T-helper 17 cell (primary cell): ENCODE measurements around the gene OR8D2. TPM values are rescaled to one million over a fixed set of nuclear protein-coding genes. Genes with fewer than 3 reads are reported as not detected.

Experiments used
- ATAC-seq: fragments of 150-1000 bp; cut with Tn5 transposase; 2 replicates; pipeline ENCODE4 v1.10.0; 2021; ENCODE audit warnings: mild to moderate bottlenecking, moderate library complexity
- DNase-seq, 3 donors: peaks; one replicate each; pipeline versions ENCODE4 v3.0.0 to v3.0.0-alpha.2; 2020 to 2021
- H3K9me3 ChIP-seq: one replicate; pipeline ENCODE4 v1.7.0; 2013; ENCODE audit warnings: low read length, mild to moderate bottlenecking; ENCODE audit not compliant: control insufficient read depth, poor library complexity, severe bottlenecking
- H3K27ac Mint-ChIP-seq: one replicate; pipeline ENCODE4 v1.8.0; 2022; ENCODE audit warnings: mild to moderate bottlenecking, moderate library complexity, mixed read lengths
- H3K27me3 Mint-ChIP-seq: one replicate; pipeline ENCODE4 v1.8.0; 2022; ENCODE audit warnings: mixed read lengths
- H3K36me3 Mint-ChIP-seq: one replicate; pipeline ENCODE4 v1.8.0; 2022; ENCODE audit warnings: low read depth, mixed read lengths
- H3K4me1 Mint-ChIP-seq: one replicate; pipeline ENCODE4 v1.8.0; 2022; ENCODE audit warnings: mild to moderate bottlenecking, mixed read lengths
- H3K4me3 Mint-ChIP-seq: one replicate; pipeline ENCODE4 v1.8.0; 2022; ENCODE audit warnings: mild to moderate bottlenecking, moderate library complexity, mixed read lengths
- total RNA-seq, 4 donors: library from RNA in 2 of 4; stranded (reverse) in 2 of 4; gene quantifications; one replicate each; pipeline ENCODE4 v1.2.3 and lab custom pipeline; 2022 to 2026

The OR8D2 gene
- total RNA-seq, 2 donors from 2014 or later, result not detected

DNA sequence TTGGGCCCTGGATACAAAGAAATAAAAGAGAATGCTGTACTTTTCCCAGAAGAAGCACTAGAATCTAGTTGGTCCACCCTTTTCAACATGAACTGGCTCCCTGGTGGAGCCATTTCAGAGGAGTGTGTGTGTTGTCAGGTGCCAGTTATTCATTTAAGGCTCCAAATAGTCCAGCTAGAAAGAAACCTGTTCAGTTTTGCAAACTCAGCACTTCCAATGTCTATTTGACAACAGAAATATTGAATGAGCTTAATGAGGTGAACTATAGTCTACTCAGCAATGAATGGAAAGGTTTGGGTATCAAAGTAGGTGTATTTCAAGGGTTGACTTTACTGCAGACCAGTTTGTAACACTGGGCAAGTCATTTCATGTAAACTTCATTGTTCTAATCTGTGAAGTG lies 8.3 kb downstream of the OR8D2 start:
- Mint-ChIP-seq H3K36me3 (no peaks in the 10 kb centered on the region), H3K4me3 (no peak overlapping the region)
- no peaks in the 10 kb centered on the region for H3K9me3 ChIP-seq

DNA sequence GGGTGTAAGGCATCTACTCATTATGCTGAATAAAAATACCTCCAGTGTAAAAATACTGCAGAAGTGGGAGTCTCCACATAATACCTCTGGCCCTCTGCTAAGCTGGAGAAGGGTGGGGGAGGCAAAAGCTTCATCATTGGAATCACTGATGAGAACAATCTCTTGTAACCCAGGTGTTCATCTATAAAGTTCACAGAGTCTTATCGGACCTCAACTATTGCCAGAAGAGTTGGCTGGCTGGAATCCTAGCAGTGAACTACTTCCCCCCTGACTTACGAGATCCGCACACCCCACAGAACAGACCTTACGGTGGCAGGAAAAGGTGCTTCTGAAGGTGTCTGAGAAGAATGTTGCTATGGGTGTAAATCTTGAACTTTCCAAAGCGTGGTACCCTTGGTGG lies 8.7 kb downstream of the OR8D2 start:
- Mint-ChIP-seq H3K36me3 (no peaks in the 10 kb centered on the region), H3K4me3 (no peak overlapping the region), H3K27me3 (peaks cover 18% of the 10 kb centered on the region), H3K4me1 (no peaks in the 10 kb centered on the region), H3K27ac (no peak overlapping the region)
- H3K9me3 ChIP-seq, result no peaks in the 10 kb centered on the region
- ATAC-seq, result no peak
- no peak for DNase-seq

More for the DNA sequence above, 8.3 kb downstream of the OR8D2 start:
- ATAC-seq, result no peak
- Mint-ChIP-seq H3K27ac (no peak overlapping the region), H3K27me3 (peaks cover 15% of the 10 kb centered on the region), H3K4me1 (no peaks in the 10 kb centered on the region)
- no peak for DNase-seq

DNA sequence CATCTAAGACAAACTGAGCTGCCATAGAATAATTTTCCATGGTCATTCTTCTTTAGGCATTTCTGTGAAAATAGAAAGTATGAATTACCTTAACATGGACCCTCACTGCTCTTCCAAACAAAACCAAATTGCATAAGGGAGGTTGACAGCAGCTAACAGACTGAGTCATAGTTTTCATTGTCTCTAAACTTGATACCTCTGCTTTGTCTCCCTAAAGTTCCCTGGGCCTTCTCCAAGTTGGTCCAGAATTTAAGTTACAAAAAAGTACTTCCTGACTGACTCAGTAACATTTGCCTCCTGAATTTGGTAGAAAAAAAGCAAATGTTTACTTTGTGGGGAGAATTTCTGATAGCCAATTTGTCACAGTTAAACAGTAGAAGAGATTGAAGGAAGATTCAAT lies 9.3 kb downstream of the OR8D2 start:
- H3K4me3 Mint-ChIP-seq, result no peak overlapping the region
- ATAC-seq, result no peak
- peaks cover 18% of the 10 kb centered on the region for H3K27me3 Mint-ChIP-seq

DNA sequence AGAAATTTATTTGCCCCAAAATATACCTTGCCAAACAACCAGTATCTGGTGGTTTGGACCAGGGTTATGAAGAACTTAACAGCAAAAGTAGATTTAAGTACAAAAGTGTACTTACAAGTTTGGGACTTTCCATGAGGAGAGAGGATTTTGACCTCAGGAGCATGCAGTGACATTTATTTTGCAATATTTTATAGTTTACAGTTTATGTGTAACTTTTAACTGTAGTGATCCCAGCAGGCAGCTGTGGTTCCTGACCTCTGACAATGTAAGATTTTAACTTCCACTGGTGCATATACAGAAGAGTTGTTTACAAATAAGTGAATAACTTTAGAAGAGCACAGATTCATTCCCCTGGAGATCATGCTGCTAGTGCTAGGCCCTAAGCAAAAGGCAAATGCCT lies 12.9 kb downstream of the OR8D2 start:
- H3K27ac Mint-ChIP-seq, result no peak overlapping the region
- H3K4me1 Mint-ChIP-seq, result no peaks in the 10 kb centered on the region
- H3K27me3 Mint-ChIP-seq, result peaks cover 18% of the 10 kb centered on the region
- H3K9me3 ChIP-seq, result no peaks in the 10 kb centered on the region
- no peak for ATAC-seq
- H3K36me3 Mint-ChIP-seq, result no peaks in the 10 kb centered on the region
- no peak for DNase-seq
- no peak overlapping the region for H3K4me3 Mint-ChIP-seq

More for the DNA sequence above, 9.3 kb downstream of the OR8D2 start:
- Mint-ChIP-seq H3K36me3 (no peaks in the 10 kb centered on the region), H3K4me1 (no peaks in the 10 kb centered on the region), H3K27ac (no peak overlapping the region)
- DNase-seq, result no peak
- H3K9me3 ChIP-seq, result no peaks in the 10 kb centered on the region

DNA sequence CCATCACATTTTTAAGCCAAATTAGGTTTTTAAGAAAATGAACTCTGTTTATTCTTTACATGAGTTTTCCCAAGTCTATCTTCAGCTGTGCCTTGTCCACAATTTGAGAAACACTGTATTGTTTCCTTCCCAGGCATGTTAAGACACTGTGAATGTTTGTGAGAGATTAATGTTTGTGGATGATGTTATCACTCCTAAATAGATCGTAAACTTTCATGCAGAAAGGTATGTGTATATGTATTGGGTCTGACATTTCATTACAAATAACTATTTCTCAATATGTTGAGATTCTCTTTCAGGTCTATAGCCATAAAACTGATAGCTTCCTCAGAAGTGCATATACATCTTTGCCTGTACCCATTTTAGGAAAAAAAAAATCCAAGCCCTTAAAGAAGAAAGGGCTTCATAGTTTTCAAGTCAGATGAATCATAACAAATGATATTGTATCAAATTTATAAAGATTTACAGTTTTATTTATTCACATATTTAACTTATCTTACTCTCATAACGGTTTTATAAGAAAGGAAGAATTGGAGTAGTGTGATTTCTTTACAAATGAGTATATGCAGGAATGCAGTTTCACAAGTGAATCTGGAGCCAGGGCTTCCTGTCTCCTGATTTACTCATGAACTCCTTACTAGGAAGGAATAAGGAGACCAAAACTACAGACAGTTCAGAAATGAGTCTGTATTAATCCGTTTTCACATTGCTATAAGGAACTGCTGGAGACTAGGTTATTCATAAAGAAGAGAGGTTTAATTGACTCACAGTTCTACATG lies 17.5 kb downstream of the OR8D2 start:
- ATAC-seq (no peak), DNase-seq (no peak)
- H3K9me3 ChIP-seq, result no peaks in the 10 kb centered on the region
- Mint-ChIP-seq H3K36me3 (no peaks in the 10 kb centered on the region), H3K27me3 (peaks cover 10% of the 10 kb centered on the region), H3K4me3 (no peak overlapping the region), H3K27ac (no peak overlapping the region), H3K4me1 (no peaks in the 10 kb centered on the region)

DNA sequence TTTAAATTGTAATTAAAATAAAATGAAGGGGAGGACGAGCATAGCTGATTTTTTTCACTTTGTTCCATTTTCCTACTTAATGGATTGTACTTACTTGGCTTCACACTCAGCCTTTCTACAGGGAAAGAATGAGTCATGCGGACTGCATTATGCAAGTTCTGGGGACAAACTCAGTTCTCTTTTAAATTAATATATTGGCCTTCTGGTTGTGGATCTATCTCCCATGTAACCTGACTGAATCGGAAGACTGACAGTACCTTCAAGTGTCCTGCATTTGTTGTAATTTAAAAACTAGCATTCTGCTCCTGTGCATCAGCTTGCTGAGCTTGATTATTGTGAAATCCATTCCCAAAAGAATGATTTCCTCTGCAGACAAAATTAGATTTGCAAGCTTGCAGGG lies 18.4 kb downstream of the OR8D2 start:
- ATAC-seq (no peak), DNase-seq (no peak)
- Mint-ChIP-seq H3K36me3 (no peaks in the 10 kb centered on the region), H3K27ac (no peak overlapping the region), H3K4me1 (no peaks in the 10 kb centered on the region), H3K4me3 (no peak overlapping the region), H3K27me3 (peaks cover 2% of the 10 kb centered on the region)
- H3K9me3 ChIP-seq, result no peaks in the 10 kb centered on the region

DNA sequence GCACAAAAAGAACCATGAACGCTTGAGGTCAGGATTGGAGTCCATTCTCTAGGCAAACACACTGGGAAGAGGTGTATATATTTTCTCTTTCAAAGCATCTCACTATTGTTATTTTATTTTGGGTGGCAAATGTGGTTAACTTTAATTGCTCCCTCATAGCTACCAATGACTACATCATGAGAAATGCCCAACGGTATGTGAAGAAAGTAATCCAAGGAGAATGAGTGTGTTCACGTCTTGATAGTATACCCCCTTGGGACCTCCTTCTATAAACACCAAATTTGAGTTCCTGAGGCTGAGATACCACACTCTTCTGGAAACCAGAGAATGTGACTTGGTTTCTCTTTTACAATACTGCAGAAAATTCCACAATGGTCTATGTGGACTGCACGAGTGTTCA lies 22.1 kb downstream of the OR8D2 start:
- no peaks in the 10 kb centered on the region for H3K36me3 Mint-ChIP-seq
- H3K27me3 Mint-ChIP-seq, result no peaks in the 10 kb centered on the region
- H3K4me1 Mint-ChIP-seq, result no peaks in the 10 kb centered on the region
- no peak overlapping the region for H3K4me3 Mint-ChIP-seq
- no peak for DNase-seq
- H3K27ac Mint-ChIP-seq, result no peak overlapping the region
- ATAC-seq, result no peak
- no peaks in the 10 kb centered on the region for H3K9me3 ChIP-seq

DNA sequence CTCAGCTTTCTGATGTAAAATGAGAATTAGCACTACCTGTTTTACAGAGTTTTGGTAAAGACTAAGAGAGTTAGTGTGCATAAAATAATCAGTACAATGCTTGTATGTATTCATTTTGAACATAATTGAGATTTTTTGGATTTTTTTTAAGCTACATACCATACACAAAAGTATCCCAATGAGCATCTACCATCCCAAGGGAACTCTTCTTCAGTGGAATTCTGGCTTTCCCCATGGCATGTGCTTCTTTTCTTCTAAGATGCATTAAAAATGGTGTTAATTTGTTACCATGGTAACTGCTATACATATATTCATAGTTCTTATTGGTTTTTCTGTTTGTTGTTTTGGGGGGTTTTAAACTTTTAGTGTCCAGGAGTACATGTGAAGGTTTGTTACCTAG lies 24.0 kb downstream of the OR8D2 start:
- Mint-ChIP-seq H3K4me3 (no peak overlapping the region), H3K36me3 (no peaks in the 10 kb centered on the region), H3K27me3 (no peaks in the 10 kb centered on the region), H3K4me1 (no peaks in the 10 kb centered on the region), H3K27ac (no peak overlapping the region)
- ATAC-seq (no peak), DNase-seq (no peak)
- H3K9me3 ChIP-seq, result no peaks in the 10 kb centered on the region

DNA sequence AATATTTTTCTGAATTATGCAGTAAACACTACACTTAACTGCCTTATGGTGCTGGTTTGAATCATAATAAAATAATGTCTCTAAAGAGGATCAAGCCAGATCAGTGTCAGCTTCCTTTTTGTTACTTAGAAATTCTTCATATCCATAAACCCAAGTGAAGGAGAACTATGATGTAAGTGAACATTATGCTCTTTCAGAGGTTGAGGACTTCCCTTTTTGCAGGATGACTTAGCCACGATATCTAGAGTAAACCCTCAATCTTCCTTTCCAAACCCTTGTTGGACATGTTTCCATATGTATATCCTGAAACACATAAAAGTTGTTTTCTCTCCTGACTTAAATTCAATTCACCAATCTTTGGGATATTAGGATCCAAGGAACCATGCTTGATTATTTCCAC lies 25.3 kb downstream of the OR8D2 start:
- no peaks in the 10 kb centered on the region for H3K9me3 ChIP-seq
- Mint-ChIP-seq H3K4me3 (no peak overlapping the region), H3K27ac (no peak overlapping the region), H3K36me3 (no peaks in the 10 kb centered on the region), H3K27me3 (no peaks in the 10 kb centered on the region), H3K4me1 (no peaks in the 10 kb centered on the region)
- ATAC-seq (no peak), DNase-seq (no peak)

DNA sequence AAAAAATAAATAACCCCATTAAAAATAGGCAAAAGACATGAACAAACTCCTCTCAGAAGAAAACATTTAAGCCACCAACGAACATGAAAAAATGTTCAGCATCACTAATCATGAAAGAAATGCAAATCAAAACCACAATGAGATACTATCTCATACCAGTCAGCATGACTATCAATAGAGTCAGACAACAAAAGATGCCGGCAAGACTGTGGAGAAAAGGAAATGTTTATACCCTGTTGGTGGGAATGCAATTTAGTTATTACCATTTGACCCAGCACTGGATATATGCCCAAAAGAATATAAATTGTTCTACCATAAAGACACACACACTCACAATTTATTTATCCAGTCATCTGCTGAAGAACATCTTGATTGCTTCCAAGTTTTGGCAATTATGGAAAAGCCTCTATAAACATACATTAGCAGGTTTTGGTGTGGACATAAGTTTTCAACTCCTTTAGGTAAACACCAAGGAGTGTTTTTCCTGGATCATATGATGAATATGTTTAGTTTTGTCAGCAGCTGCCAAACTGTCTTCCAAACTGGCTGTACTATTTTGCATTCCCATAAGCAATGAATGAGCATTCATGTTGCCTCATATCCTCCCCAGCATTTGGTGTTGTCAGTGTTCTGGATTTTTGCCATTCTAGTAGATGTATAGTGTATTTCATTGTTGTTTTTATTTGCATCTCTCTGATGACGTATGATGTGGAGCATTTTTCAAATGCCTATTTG lies 34.2 kb downstream of the OR8D2 start:
- no peaks in the 10 kb centered on the region for H3K36me3 Mint-ChIP-seq
- DNase-seq (no peak), ATAC-seq (no peak)
- H3K27ac Mint-ChIP-seq, result no peak overlapping the region
- no peaks in the 10 kb centered on the region for H3K9me3 ChIP-seq
- H3K4me1 Mint-ChIP-seq, result no peaks in the 10 kb centered on the region
- no peak overlapping the region for H3K4me3 Mint-ChIP-seq
- H3K27me3 Mint-ChIP-seq, result no peaks in the 10 kb centered on the region

DNA sequence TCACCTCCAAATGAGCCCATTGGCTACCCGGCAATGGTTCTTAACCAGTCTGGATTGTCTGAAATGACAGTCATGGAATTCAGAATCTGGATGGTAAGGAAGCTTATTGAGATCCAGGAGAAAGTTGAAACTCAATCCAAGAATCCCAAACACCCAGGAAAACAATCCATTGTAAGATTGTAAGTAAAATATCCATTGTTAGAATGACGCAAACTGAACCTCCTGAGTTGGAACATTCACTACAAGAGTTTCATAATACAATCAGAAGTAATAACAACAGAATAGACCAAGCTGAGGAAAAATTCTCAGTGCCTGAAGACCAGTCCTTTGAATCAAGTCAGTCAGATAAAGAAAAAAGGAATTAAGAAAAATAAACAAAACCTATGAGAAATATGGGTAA lies 41.7 kb downstream of the OR8D2 start:
- Mint-ChIP-seq H3K27me3 (no peaks in the 10 kb centered on the region), H3K27ac (no peak overlapping the region), H3K4me1 (no peaks in the 10 kb centered on the region), H3K36me3 (no peaks in the 10 kb centered on the region), H3K4me3 (no peak overlapping the region)
- H3K9me3 ChIP-seq, result peaks cover 3% of the 10 kb centered on the region
- ATAC-seq (no peak), DNase-seq (no peak)

DNA sequence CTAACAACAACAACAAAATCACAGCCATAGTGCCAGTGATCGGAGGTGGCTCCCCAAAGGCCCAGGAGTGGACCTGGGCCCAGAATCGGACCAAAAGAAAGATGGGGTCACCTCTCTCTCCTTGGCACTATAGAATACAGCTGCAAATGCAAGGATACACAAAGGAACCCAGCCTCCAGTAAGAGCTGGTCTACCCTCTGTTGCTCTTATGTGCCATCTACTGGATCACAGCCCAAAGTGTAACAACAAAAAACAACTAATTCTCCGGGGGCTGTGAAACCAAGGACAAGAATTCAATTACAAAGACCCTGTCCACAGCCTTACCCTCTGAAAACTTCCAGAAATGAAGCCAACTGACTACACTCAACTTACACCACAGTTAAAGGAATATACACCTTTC lies 42.2 kb downstream of the OR8D2 start:
- H3K36me3 Mint-ChIP-seq, result no peaks in the 10 kb centered on the region
- H3K4me3 Mint-ChIP-seq, result no peak overlapping the region
- DNase-seq, result no peak
- H3K27ac Mint-ChIP-seq, result no peak overlapping the region
- H3K27me3 Mint-ChIP-seq, result no peaks in the 10 kb centered on the region
- H3K9me3 ChIP-seq, result peaks cover 3% of the 10 kb centered on the region
- H3K4me1 Mint-ChIP-seq, result no peaks in the 10 kb centered on the region
- ATAC-seq, result no peak

DNA sequence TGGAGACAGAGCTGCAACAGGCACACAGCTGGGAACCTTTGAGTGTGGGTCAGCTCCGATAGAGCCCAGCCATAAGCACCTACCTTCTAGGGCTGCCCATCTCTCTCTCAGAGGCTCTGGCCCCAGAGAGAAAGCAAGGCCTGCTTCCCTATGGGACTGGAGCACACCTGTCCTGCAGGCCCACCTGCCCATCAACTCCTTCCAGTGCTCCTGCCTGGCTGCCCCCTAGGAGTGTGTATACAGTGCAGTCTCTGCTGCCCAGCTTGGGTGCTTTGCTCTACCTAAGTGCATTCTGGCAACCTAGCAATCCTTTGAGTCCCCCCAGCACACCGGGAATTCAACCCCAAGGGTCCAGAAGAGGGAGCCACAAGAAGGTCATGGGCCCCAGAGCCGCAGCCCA lies 42.8 kb downstream of the OR8D2 start:
- H3K9me3 ChIP-seq, result peaks cover 3% of the 10 kb centered on the region
- ATAC-seq (no peak), DNase-seq (no peak)
- no peaks in the 10 kb centered on the region for H3K36me3 Mint-ChIP-seq
- H3K27me3 Mint-ChIP-seq, result no peaks in the 10 kb centered on the region
- H3K4me1 Mint-ChIP-seq, result no peaks in the 10 kb centered on the region
- H3K27ac Mint-ChIP-seq, result no peak overlapping the region
- no peak overlapping the region for H3K4me3 Mint-ChIP-seq

DNA sequence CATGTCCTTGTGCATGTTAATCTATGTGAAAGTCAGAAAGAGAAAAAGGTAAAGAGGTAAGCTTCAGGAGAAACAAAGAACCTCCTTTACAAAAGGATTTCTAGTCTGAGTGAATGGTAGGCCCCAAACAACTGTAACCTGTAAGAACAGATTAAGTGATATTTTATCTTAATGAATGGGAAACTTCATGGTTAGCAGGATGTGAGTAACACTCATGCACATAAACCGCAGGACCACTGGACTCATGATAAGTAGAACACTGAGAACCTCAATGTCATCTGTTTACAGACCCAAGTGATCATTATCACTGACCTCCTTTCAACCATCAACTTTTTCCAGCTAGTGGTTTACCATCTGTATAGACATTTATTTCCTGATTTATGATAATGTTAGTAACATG lies 43.9 kb downstream of the OR8D2 start:
- Mint-ChIP-seq H3K4me1 (no peaks in the 10 kb centered on the region), H3K27ac (no peak overlapping the region), H3K4me3 (no peak overlapping the region), H3K27me3 (peaks cover 4% of the 10 kb centered on the region), H3K36me3 (no peaks in the 10 kb centered on the region)
- DNase-seq (no peak), ATAC-seq (no peak)
- peaks cover 3% of the 10 kb centered on the region for H3K9me3 ChIP-seq
